Fibroblast of mammary gland (primary cell): ENCODE results near the gene FAM24B.

Source experiments
- DNase-seq: peaks from one replicate; pipeline ENCODE4 v3.0.0-alpha.2; 2010; ENCODE audit warnings: low read depth
- H3K4me3 ChIP-seq: 2 replicates; pipeline ENCODE4 v1.5.1; 2011; ENCODE audit warnings: low read depth, mild to moderate bottlenecking, low read length, moderate library complexity; ENCODE audit not compliant: control insufficient read depth
- CTCF ChIP-seq: conservative IDR thresholded peaks from 2 replicates; pipeline ENCODE4 v1.5.1; 2011; ENCODE audit warnings: low read depth, low read length, inconsistent platforms; ENCODE audit not compliant: control insufficient read depth, insufficient read depth

FAM24B gene

GRCh38 chr10:122802282-122802681 is 77.1 kb downstream of the FAM24B start:
- no peak for DNase-seq
- TF ChIP-seq CTCF, result no peak
- H3K4me3 ChIP-seq, result no peak overlapping the region
